ENCODE measurements around the gene SMIM44. TPM values are rescaled to one million over a fixed set of nuclear protein-coding genes. Genes with fewer than 3 reads are reported as not detected.

SMIM44 gene
- total RNA-seq, 4 donors from 2014 or later = not detected

GRCh38 chr19:3442487-3443071 is 40.7 kb downstream of the SMIM44 start:
- intact Hi-C loops (cut with DNase I) = no loop called here
- 96 to 99% methylated on average over 7 to 10 of the region's 15 CpGs for WGBS, 2 donors
- DNase-seq = no peak
- TF ChIP-seq POLR2A (IDR thresholded peaks at IDR 0.05) (no peak), CTCF (IDR thresholded peaks at IDR 0.05) (no peak)
- H3K27me3 ChIP-seq = no peaks in the 10 kb centered on the region
- no peak overlapping the region for H3K4me3 ChIP-seq (replicated peaks in 1 of 3)
- H3K9me3 ChIP-seq = no peaks in the 10 kb centered on the region
- peaks cover 26 to 27% of the 10 kb centered on the region in 2 donors for H3K36me3 ChIP-seq
- H3K4me1 ChIP-seq = peaks cover 0 to 34% of the 10 kb centered on the region in 2 donors
- H3K27ac ChIP-seq = peak overlapping the region in 2 of 3 donors; percentile 7 to 38

GRCh38 chr19:3441986-3442329 is 41.3 kb downstream of the SMIM44 start:
- H3K9me3 ChIP-seq = no peaks in the 10 kb centered on the region
- H3K4me3 ChIP-seq (replicated peaks in 1 of 3) = no peak overlapping the region
- H3K36me3 ChIP-seq = peaks cover 26 to 28% of the 10 kb centered on the region in 2 donors
- intact Hi-C loops (cut with DNase I) = no loop called here
- H3K4me1 ChIP-seq = peaks cover 0 to 34% of the 10 kb centered on the region in 2 donors
- H3K27me3 ChIP-seq = no peaks in the 10 kb centered on the region
- WGBS, 2 donors = 81 to 86% methylated on average over 11 to 14 of the region's 14 CpGs
- no peak for DNase-seq
- no peak for TF ChIP-seq CTCF (IDR thresholded peaks at IDR 0.05)
- TF ChIP-seq POLR2A (IDR thresholded peaks at IDR 0.05) = no peak
- H3K27ac ChIP-seq = peak overlapping the region in 2 of 3 donors; percentile 38 to 57

DNA sequence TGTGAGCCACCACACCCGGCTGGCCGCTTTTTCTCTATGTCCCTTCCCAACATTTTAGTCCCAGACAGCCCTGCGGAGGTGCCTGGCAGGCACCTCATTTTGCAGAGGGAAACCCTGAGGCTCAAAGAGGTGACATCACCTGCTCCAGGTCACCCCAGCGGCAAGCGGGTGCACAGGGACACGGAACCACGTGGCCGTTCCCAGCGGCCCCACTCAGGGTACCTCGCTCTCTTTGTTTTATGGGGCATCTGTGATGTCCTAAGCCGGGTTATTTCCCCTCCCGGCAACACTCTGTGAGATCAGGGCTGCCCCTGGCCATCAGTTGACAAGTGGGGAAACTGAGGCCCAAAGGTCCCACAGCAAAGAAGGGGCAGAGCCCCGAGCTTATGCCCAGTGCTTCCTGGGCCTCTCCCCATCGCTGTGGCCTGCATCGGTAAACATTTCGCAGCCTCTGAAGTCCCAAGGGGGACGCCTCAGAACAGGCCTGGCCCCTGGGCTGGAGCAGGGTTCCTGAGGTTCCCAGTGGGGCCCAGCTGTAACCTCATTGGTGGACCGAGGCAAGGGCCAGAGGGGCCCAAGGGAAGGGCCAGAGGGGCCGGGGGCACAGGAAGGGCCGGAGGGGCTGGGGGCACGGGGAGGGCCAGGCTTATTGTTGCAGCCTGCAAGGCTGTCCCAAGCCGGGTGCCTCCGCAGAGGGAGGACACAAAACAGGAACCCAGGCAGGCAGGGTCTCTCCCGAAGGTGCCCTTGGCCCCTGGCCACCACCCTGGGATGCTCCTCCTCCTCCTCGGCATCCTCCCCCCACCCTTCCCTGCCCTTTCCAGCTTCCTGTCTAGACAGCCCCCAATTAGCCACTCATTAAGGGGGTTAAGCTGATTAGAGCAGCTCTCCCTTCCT is 41.9 kb downstream of the SMIM44 start:
- TF ChIP-seq POLR2A (IDR thresholded peaks at IDR 0.05) = no peak
- TF ChIP-seq CTCF (IDR thresholded peaks at IDR 0.05) = no peak
- Histone ChIP-seq H3K27ac (peak overlapping the region in 2 of 3 donors; percentile 38 to 57), H3K27me3 (no peaks in the 10 kb centered on the region), H3K9me3 (no peaks in the 10 kb centered on the region), H3K4me3 (replicated peaks in 1 of 3) (no peak overlapping the region), H3K4me1 (peaks cover 0 to 34% of the 10 kb centered on the region in 2 donors), H3K36me3 (peaks cover 28 to 33% of the 10 kb centered on the region in 2 donors)
- DNase-seq = no peak
- 83% methylated on average over 11 to 21 of the region's 25 CpGs for WGBS, 2 donors
- intact Hi-C loops (cut with DNase I) = no loop called here

DNA sequence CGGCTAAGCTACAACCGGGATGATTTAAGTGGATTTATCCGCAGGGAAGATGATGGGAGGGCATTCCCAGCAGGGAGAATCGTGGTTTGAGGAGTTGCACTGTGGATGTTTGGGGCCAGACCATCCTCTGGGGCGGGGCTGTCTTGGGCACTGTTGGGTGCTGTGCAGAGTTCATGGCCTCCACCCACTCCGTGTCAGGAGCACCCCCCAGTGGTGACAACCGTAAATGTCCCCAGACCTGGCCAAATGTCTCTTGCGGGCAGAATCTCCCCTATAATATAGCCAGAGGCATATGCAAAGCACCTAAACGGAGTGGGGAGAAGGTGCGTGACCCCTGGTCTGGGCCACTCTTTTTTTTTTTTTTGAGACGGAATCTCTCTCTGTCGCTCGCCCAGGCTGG is 43.2 kb downstream of the SMIM44 start:
- 79 to 81% methylated on average over 10 to 13 of the region's 13 CpGs for WGBS, 2 donors
- Histone ChIP-seq H3K4me1 (peaks cover 0 to 34% of the 10 kb centered on the region in 2 donors), H3K27ac (no peak overlapping the region), H3K4me3 (replicated peaks in 1 of 3) (no peak overlapping the region), H3K36me3 (peaks cover 17 to 31% of the 10 kb centered on the region in 2 donors), H3K9me3 (no peaks in the 10 kb centered on the region), H3K27me3 (no peaks in the 10 kb centered on the region)
- DNase-seq = no peak
- intact Hi-C loops (cut with DNase I) = no loop called here
- TF ChIP-seq POLR2A (IDR thresholded peaks at IDR 0.05) = no peak
- TF ChIP-seq CTCF (IDR thresholded peaks at IDR 0.05) = peak in 2 of 6 experiments; percentile 23 to 34

Data from thyroid gland (tissue), 4 donors.